Loucy (cell line): ENCODE data around the gene CACNA2D1.

Source experiments
- EZH2phosphoT487 ChIP-seq: fragments of 200-600 bp; IDR thresholded peaks from 2 replicates; pipeline ENCODE4 v1.6.1; 2018; ENCODE audit warnings: antibody characterized with exemption, mild to moderate bottlenecking, moderate library complexity, borderline replicate concordance
- TF ChIP-seq, protein P1 (sequence below): fragments of 200-600 bp; sonication (generic); conservative IDR thresholded peaks from 2 replicates; pipeline ENCODE4 v1.5.1; 2014; ENCODE audit warnings: mild to moderate bottlenecking, antibody characterized with exemption, low read length

DNA sequence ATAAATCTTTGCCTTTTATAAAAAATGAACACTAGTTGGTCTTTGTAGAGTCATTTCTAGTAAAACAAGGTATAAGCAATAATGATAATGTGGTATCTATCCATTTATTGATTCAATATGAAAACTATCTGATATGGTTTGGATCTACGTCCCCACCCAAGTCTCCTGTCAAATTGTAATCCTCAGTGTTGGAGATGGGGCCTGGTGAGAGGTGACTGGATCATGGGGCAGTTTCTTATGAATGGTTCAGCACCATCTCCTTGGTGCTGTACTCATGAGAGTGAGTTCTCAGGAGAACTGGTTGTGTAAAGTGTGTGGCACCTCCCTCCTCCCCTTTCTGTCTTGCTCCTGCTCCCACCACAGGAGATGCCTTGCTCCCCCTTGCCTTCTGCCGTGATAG is 288.8 kb downstream of the CACNA2D1 start:
- TF ChIP-seq, protein P1, sequence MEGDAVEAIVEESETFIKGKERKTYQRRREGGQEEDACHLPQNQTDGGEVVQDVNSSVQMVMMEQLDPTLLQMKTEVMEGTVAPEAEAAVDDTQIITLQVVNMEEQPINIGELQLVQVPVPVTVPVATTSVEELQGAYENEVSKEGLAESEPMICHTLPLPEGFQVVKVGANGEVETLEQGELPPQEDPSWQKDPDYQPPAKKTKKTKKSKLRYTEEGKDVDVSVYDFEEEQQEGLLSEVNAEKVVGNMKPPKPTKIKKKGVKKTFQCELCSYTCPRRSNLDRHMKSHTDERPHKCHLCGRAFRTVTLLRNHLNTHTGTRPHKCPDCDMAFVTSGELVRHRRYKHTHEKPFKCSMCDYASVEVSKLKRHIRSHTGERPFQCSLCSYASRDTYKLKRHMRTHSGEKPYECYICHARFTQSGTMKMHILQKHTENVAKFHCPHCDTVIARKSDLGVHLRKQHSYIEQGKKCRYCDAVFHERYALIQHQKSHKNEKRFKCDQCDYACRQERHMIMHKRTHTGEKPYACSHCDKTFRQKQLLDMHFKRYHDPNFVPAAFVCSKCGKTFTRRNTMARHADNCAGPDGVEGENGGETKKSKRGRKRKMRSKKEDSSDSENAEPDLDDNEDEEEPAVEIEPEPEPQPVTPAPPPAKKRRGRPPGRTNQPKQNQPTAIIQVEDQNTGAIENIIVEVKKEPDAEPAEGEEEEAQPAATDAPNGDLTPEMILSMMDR, result no peak
- no peak for TF ChIP-seq EZH2phosphoT487
